Measurements from ENCODE around the gene SLC16A9. TPM values are rescaled to one million over a fixed set of nuclear protein-coding genes. Genes with fewer than 3 reads are reported as not detected.
"Not testable (repeated sequence)": the region's sequence is repeated elsewhere in the genome, so short reads cannot be mapped to it uniquely, and the experiment has no call there.

Gene SLC16A9
- polyA plus RNA-seq, 4 donors = 9.1 to 41.1 (median 33.7) TPM

DNA sequence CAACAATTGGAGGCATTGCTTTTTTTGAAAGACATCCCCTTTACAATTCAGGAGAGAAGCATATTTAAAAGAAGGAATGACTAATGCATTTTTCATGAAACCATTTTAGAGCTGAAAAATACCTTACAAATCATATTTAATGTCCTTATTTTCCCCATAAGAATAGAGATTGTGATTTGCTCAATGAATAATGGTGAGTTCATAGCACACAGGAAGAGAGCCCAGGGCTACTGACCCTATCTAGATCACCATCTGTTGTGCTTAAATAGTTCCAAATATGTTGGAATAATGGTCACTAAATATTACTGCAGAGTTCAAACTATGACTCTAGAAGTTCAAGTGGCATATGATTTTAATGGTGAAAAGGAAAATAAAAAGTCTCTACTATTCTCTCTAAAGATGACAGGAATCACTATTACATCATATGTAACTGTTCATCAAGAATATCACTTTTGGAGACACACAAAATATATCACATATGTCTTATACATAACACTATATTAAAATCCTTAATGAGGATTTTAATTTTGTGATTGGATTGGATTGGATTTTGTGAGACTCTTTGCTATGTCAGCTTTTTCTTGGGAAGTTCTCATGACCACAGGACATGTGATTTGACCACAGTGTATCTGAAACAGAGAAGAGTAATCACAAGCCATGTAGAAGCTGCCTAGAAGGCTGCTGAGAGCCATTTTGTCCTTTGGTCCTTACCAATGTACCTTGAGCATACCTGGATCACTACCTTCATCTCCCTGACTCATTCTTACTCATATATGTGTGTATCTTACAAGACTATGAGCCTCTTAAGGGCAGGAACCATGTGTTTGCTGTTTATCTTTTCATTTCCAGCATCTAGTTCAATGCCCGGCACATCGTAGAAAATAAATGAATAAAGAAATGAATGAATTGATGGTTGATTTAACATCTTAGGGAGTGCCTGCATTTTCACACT, 26.4 kb downstream of the SLC16A9 start:
- DNase-seq (ENCODE audit: low read depth in 4 of 4, low spot score in 3 of 4) = no peak

GRCh38 chr10:59680199-59680598, 29.5 kb downstream of the SLC16A9 start:
- DNase-seq (ENCODE audit: low read depth in 4 of 4, low spot score in 3 of 4) = no peak

- no peak for DNase-seq (ENCODE audit: low read depth in 4 of 4, low spot score in 3 of 4)
These were observed 30.8 kb downstream of the SLC16A9 start for GRCh38 chr10:59678884-59679301.

- DNase-seq (ENCODE audit: low read depth in 4 of 4, low spot score in 3 of 4) = no peak
These were observed 32.3 kb downstream of the SLC16A9 start for GRCh38 chr10:59677253-59677831.

DNA sequence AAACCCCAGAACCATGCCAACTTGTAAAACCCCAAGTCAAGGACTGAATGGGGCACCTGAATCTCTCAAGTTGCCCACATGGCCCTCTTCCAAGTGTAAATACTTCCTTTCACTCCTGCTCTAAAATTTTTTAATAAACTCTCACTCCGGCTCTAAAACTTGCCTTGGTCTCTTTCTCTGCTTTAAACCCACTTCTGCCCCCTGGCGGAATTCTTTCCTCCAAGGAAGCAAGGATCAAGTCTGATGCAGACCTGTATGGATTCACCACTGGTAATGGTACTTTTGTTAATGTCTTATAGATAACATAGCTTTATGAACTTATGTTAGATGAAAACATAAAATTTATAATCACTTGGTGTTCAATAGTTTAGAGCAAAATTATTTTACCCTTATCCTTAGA, 33.8 kb downstream of the SLC16A9 start:
- DNase-seq (ENCODE audit: low read depth in 4 of 4, low spot score in 3 of 4) = no peak

- DNase-seq (ENCODE audit: low read depth in 4 of 4, low spot score in 3 of 4) = no peak
These were observed 35.3 kb downstream of the SLC16A9 start for GRCh38 chr10:59674215-59674836.

- DNase-seq (ENCODE audit: low read depth in 4 of 4, low spot score in 3 of 4) = no peak
These were observed 37.3 kb downstream of the SLC16A9 start for GRCh38 chr10:59672150-59672875.

- DNase-seq (ENCODE audit: low read depth in 4 of 4, low spot score in 3 of 4) = no peak
These were observed 39.4 kb downstream of the SLC16A9 start for GRCh38 chr10:59670269-59670668.

DNA sequence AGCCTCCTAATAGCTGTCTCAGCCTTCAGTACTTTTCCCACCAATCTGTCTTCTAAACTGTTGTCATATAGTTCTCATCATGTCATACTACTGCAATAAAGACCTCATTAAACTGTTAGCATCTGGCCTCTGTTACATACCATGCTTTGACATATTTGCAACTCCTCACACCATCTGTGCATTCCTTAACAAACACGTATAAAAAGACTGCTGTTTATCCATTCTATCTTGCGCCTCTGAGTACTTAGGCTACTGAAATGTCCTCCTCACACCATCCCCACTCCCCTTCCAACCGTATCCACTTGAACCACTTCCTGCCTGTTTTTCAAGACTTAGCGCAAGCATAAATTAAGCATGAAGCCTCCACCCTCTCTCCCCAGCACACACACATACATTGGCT, 41.6 kb downstream of the SLC16A9 start:
- no peak for DNase-seq (ENCODE audit: low read depth in 4 of 4, low spot score in 3 of 4)

DNA sequence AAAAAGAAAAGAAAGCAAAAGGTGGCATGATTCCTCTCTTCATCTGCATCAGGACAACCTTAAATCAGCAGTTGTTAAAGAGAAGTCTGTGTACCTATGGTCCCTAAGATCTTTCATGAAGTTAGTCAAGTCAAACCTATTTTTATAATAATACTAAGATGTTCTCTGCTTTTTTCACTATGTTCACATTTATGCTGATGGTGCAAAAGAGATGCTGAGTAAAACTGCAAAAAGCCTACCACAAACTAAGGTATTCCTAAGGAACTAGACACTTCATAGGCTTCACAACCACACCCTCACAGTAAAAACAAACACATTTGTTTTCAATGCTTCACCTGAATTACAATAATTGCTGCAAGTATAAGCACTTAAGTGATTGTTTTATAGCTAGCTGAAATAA, 43.3 kb downstream of the SLC16A9 start:
- DNase-seq (ENCODE audit: low read depth in 4 of 4, low spot score in 3 of 4) = no peak

DNA sequence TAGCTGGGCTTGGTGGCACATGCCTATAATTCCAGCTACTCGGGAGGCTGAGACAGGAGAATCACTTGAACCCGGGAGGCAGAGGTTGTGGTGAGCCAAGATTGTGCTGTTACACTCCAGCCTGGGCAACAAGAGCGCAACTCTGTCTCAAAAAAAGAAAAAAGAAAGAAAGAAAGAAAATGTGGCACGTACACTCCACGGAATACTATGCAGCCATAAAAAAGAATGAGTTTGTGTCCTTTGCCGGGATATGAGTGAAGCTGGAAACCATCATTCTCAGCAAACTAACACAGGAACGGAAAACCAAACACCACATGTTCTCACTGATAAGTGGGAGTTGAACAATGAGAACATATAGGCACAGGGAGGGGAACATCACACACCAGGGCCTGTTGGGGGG, 46.4 kb downstream of the SLC16A9 start:
- DNase-seq (ENCODE audit: low read depth in 4 of 4, low spot score in 3 of 4) = not testable (repeated sequence)

DNA sequence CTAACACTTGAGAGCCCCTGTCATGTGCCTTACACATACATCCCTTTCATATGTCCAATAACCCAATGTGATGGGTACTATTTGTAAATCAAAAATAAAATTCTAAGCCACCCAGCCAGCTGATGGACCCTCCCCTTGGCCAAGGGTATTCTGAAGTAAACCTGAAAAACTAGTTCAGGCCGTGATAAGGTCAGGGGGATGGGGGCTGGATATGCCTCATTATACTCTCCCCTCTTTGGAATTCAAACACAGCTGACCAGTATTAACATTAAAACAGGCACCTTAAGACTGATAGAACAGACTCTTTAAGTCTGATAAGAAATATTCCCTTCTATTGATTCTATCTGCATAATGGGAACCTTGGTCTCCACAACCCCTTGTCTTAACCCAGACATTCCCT, 51.9 kb downstream of the SLC16A9 start:
- DNase-seq (ENCODE audit: low read depth in 4 of 4, low spot score in 3 of 4) = no peak

GRCh38 chr10:59655309-59655708, 54.3 kb downstream of the SLC16A9 start:
- DNase-seq (ENCODE audit: low read depth in 4 of 4, low spot score in 3 of 4) = no peak

- no peak for DNase-seq (ENCODE audit: low read depth in 4 of 4, low spot score in 3 of 4)
These were observed 55.6 kb downstream of the SLC16A9 start for GRCh38 chr10:59654007-59654406.

GRCh38 chr10:59651902-59652301, 57.7 kb downstream of the SLC16A9 start:
- no peak for DNase-seq (ENCODE audit: low read depth in 4 of 4, low spot score in 3 of 4)

DNA sequence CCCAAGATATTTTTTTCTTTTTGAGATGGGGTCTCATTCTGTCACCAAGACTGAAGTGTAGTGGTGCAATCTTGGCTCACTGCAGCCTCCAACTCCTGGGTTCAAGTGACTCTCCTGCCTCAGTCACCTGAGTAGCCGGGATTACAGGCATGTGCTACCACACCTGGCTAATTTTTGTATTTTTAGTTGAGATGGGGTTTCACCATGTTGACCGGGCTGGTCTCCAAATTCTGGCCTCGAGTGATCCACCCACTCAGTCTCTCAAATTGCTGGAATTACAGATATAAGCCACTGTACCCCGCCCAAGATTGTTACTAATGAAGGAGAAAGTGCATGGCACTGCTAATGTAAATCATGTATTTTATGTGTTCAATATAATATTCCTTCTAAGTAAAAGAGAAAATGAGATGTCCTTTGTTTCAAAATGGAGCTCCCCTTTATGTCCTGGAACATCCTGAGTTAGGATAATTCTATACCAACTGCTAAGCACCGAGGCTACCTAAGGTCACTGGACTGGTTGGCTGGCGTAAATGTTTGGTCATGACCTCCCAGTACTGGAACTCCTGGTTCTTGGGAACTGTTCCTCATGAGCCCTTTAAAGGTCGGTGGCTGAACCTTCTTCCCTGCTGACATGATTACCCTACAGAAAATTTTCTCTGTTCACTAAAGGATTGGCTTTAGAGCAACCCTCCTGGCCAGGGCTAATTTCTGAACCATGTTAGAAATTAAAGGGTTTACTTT, 59.9 kb downstream of the SLC16A9 start:
- DNase-seq (ENCODE audit: low read depth in 4 of 4, low spot score in 3 of 4) = no peak

- DNase-seq (ENCODE audit: low read depth in 4 of 4, low spot score in 3 of 4) = no peak
These were observed 60.9 kb downstream of the SLC16A9 start for GRCh38 chr10:59648711-59649201.

DNA sequence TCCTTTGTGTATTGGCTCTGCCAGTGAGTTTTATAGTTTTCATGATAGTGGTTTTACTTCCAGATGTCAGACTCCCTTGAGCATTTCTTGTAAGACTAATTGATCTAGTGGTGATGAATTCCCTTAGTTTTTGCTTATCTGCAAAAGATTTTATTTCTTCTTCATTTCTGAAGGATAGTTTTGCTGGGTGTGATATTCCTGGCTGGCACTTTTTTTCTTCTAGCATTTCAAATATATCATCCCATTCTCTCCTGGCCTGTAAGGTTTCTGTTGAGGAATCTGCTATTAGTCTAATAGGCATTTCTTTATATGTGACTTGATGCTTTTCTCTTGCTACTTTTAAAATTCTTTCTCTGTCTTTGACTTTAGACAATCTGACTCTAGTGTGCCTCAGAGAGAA, 64.8 kb downstream of the SLC16A9 start:
- DNase-seq (ENCODE audit: low read depth in 4 of 4, low spot score in 3 of 4) = no peak

GRCh38 chr10:59641688-59642087, 68.0 kb downstream of the SLC16A9 start:
- not testable (repeated sequence) for DNase-seq (ENCODE audit: low read depth in 4 of 4, low spot score in 3 of 4)
